ENCODE measurements around the gene KLC1.
"Not testable (repeated sequence)": the region's sequence is repeated elsewhere in the genome, so short reads cannot be mapped to it uniquely, and the experiment has no call there.

Gene KLC1

DNA sequence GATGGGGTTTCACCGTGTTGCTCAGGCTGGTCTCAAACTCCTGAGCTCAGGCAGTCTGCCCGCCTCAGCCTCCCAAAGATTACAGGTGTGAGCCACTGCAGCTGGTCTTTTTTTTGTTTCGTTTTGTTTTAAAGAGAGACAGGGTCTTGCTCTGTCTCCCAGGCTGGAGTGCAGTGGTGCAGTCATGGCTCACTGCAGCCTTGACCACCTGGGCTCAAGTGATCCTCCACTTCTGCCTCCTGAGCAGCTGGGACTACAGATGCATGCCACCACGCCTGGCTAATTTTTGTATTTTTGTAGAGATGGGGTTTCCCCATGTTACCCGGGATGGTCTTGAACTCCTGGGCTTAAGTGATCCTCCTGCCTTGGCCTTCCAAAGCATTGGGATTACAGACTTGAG, 62.6 kb downstream of the KLC1 start:
- DNase-seq: not testable (repeated sequence)

DNA sequence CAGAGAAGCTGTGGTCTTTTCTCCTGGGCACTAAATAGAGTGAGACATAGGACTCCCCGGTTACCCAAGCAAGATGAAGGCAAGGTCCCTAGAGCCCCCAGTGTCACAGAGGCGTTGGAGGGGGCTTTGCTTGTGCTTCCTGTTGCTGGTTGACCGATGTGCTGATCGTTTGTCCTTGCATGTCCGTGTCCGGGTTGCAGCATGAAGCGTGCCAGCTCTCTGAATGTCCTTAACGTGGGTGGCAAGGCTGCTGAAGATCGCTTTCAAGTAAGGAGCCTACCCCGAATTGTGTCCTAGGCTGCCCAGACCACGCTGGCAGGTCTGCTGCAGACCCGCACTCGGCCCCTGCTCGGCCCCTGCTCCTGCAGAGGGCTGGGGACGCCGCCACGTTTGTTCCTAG, 63.1 kb downstream of the KLC1 start:
- no peak for DNase-seq

DNA sequence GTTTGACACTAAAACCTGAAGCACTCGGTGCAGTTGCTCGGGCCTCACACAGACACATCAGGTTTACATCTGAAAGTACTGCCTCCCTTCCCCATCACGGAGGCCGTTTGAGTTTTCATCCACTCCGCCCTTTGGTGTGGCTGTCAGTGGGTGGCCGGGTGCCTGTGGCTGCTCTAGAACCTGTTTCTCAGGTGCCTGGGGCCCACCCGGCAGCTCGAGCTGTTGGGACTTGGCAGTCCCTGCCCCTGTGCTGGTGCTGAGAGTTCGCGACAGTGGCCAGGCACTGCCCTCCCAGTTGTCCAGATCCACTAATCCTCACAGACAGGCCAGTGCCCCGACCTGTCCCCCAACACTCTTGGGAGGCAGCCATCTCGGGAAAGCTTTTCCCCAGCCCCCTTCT, 63.9 kb downstream of the KLC1 start:
- DNase-seq: no peak

DNA sequence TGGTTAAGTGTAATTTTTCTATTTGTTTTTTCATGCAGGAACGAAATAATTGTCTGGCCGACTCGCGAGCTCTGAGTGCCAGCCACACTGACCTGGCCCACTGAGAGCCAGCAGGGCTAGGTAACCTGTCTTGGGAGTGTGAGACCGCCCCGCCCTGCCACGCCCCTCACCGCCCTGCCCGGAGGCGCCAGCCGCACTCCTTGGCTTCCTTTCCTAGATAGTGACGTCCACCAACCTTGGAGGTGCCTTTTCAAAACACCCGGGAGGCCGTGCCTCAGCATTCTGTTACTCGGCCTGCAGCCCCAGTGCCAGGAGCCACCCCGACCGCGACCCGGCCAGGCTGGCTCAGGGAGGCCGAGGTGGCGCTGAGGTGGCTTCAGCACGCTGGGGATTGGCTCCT, 64.5 kb downstream of the KLC1 start:
- peak in 1 of 14 donors; percentile 44 for DNase-seq

DNA sequence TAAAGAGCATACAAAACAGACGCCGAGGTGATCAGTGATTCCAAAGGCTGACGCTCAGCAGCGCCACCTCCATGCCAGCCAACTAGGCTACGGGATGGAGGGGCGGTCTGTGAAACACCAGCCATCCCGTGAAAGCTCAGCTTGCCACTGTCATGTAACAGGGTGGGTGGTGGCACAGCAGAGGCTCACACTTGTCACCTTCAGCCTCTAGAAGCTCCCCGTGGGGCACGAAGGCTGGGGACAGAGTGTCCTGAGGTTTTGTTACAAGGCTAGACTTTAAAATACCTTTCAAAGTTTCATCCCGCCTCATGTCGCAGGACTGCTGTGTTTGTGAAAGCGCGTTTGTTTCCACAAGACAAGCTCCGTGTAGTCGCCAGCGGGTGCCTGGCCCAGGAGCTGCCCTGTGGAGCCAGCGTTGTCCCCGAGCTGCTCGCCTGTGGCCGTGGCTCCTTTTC, 65.6 kb downstream of the KLC1 start:
- DNase-seq: peak in 1 of 14 donors; percentile 10

DNA sequence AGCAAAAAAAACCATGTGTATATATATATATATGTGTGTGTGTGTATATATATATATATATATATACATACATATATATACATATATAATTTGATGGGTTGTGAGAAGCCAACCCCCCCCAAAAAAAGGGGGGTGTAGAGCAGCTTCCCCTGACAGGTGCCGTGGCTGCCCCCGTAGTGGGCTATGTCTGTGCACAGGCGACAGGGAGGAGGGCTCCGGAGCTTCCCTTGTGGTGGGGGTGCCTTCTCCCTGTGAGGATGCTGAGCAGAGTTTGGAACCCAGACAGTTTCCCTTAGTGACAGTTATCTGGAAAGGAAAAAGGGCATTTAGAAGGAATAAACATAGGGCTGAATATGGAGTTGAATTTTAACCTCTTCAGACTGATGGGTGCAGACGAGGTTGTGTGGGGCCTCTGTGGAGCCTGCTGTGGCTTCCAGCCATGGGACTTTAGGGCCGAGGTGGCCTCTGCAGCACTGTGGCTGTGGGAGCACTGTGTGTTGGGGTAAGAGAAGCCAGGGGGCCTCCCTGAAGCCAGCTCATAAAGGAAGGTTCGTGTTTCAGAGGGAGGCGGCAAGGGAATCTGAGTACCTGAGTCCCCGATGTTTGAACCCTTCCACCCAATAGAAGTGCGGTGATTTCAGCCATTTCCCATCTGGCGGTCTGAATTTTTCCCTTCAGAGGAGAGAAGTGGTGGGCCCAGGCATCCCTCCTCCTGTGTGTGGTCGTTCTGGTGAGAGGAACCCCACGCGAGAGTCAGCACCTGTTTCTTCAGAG, 66.5 kb downstream of the KLC1 start:
- DNase-seq: no peak

DNA sequence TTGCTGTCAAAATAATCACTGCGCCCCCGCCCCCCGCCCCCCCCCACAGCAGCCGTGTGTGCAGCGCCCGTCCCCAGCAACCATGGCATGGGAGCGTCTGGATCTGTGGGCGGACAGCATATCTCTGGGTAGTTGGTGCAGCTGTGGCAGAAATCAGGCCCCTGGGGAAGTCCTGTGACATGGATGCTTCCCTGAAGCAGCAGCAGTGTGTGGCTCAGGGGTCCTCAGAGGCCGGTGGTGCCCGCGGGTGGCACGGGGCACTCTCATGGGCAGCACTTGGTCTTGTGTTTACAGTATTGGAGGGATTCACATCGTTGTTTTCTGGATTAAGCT, 67.0 kb downstream of the KLC1 start:
- no peak for DNase-seq

DNA sequence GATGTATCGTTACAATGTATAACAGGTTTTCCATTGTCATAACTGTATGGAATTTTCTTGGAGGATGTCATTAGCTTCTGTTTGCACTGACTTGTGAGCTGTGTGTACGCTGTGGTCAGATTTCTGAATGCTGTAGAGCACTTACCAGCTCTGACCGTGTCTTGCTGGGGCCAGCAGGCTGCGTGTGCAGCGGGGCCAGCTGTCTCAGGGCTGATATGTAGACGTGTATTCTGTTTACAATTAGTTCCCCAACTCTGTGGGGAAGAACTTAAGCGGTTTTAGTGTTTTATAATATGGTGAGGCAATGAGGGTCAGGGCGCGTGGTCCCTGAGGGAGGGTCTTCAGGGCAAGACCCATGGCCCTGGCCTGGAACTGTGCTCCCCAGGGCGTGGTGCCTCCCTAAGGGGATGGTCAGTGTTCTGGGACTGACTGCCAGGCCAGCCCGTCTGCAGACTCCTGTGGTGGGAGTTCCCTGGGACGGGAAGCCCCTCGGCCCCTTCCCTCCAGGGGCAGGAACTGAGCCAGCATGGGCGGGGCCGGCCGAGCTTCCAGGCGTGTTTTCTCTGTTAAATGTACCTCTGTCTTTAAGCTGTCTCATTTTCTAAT, 67.6 kb downstream of the KLC1 start:
- no peak for DNase-seq

DNA sequence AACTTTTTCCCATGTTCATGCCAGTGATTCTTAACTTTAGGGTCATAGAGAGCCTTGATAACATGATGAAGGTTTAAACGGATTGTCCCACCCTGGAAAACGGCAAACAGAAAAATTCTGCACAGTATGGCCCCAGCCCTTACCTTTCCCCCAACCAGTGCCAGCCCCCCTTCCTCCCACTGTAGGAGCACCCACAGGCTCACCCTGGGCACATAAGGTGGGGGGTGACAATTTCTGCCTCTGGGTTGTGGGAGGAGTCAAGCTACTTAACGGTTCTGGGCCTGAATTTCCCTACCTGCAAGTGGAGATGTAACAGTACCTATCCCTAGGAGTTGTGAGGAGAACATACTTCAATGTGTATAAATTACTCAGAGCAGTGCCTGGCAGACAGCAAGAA, 68.2 kb downstream of the KLC1 start:
- DNase-seq: no peak

DNA sequence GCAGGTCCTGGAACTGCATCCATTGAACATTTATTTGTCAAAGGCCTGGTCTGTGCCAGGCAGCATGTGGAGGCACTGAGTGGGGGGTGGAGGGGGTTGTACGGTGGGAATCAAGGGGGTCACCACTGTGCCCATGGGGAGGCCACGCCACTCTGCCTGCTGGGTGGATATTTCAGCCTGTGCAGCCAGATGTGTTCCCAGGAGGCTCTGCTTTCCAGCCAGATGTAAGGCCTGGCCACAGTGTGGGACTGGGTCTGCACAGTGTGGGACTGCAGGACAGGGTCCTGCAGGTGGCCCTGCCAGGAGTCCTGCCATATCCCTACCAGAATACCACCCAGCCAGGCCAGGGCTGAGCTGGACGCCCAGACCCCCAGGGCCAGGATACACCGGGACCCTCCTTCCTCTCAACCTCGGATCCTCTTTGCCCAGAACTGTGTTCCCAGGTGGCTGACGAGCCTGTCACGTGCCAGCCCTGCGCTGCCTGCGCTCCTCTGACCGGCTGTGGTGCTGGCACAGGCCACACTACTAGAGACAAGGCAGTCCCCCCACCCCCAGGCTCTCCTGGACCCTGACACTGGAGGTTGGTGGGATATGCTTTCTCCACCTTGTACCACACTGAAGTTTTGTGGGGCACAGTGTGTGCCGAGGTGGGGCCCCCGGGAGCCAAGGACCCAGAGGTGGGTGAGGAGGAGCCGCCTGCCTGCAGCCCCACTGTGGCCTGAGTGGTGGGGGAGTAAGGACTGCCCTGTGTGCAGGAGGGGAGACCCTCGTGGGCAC, 68.8 kb downstream of the KLC1 start:
- DNase-seq: no peak

DNA sequence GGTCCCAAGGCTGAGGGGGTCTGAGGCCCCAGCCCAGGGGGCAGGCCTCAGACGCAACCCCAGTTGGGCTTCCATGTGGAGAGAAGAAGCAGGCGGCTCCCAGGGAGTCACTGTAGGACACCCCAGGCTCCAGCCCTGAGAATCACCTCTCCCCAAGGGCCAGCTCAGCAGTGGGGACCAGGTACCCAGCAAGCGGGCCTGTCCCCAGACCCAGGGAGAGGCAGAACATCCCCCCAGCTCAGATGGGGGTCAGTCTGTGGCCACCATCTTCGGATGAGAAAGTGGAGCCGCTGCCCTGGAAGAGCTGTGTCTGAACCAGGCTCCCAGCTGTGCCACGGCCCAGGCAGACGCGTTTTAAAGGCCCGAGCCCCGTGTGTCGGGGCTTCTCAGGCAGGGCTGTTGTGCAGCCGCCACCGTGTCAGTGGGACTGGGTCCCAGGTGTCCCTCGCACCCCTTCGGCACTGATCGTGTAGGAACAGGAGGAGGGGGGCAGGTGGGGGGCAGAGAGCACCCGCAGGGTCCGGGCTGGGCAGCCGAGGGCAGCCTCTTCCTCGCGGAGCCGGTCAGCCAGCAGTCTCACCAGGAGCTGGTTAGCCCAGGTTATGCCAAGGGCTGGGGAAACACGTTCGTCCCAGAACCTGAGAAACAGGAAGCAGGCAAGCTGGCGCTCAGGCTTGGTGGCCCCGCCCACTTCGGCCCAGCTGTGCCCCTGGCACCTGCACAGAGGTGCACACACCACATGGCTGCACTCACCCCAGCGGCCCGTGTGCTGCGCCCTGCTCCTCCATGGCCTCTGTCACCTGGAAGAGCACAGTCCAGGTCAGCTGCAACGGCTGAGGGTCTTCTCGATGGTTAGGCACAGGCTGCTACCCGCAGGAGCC, 69.6 kb downstream of the KLC1 start:
- no peak for DNase-seq

DNA sequence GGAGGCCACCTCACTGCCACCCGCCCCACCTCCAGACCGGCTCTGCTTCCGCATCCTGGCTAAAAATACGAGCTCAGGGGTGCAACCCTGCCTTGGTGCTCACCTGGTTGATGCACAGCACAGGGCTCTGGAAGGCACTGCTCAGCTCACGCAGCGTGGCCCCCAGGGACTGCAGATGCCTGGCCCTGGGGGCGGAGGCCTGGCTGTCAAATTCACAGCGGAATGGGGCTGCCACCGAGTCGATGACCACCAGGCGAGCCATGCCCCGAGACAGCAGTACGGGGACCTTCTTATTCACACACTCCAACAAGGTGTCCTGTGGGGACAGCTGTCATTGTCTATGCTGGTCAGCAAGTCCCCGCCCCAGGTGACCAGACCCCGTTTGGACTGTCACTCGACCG, 70.2 kb downstream of the KLC1 start:
- no peak for DNase-seq

DNA sequence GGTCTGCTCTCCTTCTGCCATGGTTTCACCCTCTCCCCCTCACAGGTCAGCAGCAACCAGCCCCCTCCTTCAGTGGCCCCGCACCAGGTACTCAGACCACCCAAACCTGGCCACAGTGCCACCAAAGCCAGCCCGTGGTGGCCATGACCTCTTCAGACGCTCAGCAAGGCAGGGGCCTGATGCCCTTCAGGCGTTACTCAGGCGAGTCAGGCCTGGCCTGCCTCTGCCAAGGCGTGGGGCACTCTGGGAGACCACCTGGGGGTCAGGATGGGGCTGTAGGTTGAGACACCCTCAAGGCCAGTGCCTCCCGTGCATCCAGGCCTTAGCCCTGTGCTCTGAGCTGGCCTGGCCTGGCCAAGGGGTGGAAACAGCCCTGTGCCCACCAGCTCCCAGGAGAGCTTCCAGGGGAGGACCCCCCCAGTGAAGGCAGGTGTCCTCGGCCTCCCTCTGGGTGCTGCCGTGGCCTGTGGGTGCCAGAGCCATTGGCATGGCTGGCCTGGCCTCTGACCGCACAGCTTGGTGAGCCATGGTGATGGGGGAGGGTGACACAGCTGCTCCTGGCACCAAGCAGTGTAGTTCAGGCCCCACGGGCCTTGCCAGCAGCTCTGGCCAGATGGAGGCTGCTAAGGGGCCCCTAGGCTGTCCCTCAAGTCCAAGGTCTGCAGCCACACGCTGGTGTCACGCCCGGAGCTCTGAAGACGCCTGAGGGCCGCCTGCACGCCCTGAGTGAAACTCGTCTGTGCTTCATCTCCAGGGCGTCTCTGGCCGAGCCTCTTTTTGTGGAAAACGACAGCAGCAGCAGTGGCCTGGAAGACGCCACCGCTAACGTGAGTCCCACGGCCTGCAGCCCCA, 71.1 kb downstream of the KLC1 start:
- peak in 8 of 14 donors; percentile 30 to 79 (median 56) for DNase-seq

DNA sequence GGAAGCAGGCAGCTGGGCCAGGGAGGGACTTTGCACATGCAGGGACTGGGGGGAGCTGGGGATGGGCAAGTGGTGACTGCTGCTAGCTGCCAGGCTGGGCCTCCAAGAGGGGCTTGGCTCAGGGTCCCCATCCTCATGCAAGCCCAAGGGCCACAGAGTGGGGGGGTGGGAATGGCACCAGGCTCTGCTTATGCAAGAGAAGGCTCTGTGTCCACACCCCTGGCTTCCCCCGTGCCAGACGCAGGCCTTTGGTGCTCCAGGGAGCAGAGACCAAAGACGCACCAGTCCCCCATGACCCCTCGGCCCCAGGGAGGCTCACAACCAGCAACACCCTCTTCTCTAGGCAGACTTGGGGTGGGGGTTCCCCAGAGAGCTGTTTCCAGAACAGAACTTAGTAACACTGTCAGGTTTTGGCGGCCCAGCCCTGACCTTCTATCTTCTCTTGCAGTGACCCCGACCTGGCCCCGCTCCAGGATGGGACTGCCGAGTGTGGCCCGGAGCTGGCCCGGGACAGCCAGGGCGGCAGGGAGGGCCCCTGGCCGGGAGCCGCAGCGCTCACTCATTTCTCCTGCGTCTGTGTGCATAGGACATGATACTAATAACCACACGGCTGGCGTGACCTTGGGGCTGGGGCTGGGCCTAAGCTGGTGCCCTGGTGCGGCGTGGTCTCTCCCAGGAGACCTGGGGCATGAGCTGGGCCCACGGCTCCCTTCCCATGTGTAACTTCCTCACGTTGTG, 71.9 kb downstream of the KLC1 start:
- no peak for DNase-seq

DNA sequence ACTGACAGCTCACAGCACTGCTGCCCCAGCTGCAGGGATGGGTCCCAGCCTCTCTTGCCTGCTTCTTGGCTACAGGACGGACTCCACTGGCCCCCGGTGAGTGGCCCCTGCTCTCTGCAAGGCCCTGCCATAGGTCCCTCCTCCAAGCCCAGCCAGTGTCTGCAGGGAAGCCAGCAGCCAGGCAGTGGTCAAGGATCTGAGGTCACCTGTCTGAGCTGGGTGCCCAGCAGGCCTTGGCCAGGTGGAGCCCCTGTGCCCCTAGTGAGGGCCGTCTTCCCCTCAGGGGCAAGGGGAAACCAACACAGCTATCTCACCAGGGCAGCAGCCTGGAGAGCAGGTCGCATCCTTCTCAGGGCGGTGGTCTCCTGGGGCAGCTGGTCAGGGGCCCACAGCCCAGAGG, 73.1 kb downstream of the KLC1 start:
- no peak for DNase-seq

DNA sequence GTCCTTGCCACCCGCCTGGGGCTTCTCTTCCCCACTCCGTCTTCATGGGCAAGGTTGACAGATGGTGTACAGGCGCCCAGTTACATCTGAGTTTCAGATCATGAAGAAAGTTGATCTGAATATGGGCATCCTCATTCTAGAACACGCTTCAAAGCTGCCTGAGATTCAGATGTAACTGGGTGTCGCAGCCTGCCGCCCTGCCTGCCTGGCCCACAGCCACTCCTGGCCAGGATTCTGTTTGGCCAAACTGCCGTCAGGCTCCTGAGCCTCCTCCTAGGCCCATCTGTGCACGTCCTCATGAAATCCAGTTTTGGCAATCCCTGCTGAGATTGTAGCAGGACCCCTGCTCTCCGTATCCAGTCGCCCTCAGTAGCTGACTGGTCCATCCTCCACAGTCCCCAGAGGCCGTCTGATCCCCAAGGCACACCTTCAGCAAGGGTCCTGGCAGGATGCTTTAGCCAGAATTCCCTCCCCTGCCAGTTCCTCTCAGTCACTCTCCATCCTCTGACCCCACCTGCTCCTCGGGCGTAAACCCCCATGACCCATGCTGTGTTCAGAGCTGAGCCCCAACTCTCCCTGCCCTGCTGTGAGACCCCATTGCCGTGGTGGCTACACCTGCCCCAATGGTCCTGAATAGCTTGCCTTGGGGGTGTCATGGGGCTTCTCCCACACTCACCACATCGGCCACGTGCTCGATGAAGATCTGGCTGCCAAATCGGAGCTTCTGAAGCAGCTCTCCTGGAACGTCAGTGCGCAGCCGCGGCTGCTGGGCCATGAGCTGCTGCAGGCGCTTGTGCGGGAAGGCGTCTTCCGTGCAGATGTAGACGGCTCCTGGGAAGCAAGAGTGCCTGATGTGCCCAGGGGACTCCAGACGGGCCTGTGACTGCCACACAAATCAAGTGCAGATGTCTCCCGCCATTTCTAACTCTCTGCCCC, 73.8 kb downstream of the KLC1 start:
- DNase-seq: peak in 1 of 14 donors; percentile 89

DNA sequence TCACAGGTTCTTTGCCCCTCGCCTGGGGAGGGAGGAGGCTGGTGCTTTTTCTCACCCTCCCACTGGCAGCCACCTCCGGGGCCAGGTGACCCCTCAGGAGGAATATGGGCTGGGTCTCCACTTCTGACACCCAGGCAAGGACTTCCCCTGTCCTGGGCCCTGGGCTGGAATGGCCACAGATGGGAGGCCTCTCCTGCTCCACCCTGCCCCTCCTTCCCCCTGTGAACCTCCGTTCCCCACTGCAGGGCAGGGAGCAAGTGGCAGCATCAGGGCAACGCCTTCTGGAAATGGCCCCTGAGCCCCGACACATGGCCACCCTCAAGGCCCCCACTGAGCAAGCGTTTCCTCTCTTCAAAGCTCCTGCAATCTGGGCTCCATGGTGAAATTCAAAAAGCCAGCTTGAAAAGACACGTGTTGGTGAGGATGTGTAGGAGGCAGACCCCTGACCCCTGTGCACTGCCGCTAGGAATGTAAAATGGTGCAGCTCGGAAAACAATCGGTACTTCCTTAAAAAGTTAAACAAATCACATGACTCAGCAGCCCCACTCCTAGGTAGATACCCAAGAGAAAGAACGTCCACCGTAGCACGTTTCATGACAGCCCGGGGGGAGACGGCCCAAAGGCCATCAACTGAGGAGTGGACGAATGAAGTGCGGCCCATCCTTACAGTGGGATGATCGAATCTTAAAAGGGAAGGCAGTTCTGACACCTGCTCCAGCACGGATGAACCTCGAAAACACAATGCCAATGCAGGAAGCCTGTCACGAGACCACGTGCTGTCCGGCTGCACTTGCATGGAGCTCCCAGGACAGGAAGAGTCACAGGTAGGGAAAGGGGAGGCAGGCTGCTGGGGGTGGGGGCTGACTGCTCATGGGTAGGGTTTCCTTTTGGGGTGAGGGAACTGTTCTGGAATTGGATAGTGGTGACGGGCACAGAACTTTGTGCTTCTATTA, 74.7 kb downstream of the KLC1 start:
- DNase-seq: no peak

DNA sequence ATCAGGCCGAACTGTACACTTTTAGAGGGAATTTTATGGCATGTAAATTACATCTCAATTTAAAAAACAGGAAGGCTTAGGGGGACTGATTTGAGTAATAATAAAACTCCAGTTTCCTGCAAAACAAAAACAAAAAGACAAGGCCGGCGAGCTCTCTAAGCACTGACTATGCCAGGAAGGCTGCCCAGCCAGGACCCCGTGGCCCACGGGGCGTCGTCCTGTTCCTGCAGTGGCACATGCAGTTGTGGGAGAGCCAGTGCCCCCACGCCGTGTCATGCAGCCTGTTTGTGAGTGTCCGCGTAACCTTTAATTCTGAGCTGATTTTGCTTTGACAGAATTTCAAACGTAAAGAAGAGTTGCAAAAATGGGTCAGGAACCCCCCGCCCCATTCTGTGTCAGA, 75.7 kb downstream of the KLC1 start:
- DNase-seq: no peak

DNA sequence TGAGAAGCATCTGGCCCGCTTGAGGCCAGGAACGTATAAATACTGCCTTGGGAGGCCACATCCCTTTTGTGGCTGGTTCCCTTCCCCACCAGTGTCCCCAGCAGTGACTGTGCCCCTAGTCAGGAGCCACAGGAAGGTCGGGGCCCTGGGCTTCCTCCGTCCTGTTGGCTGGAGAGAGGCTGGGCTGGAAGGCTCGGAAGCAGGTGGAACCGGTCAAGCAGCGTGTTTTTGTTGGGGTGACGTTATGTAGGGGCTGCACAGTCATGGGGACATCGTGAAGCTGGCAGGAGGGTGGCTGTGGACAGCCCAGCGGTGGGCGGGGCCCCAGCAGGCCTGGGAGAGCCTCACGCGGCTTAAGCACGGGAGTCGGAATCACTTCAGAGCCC, 76.1 kb downstream of the KLC1 start:
- DNase-seq: no peak

Data from C1 segment of cervical spinal cord (tissue), 14 donors.